B cell (primary cell): ENCODE data around the gene ZDHHC19. TPM values are rescaled to one million over a fixed set of nuclear protein-coding genes. Genes with fewer than 3 reads are reported as not detected.

Experiments used
- ATAC-seq: fragments of 200-7000 bp; cut with Tn5 transposase; one replicate; pipeline ENCODE4 v1.10.0; 2021; ENCODE audit warnings: low read depth, mild to moderate bottlenecking, moderate number of reproducible peaks, moderate library complexity
- CTCF ChIA-PET: fragments of 350-600 bp; sonication (Branson Sonifier 250); formaldehyde crosslinking; loops from one replicate; lab custom pipeline; 2021; ENCODE audit warnings: antibody characterized with exemption, inconsistent platforms; lab: Charles Lee
- POLR2A ChIA-PET: fragments of 350-600 bp; sonication (Branson Sonifier 250); formaldehyde crosslinking; loops from one replicate; lab custom pipeline; 2021; ENCODE audit warnings: antibody characterized with exemption; lab: Charles Lee
- DNase-seq: peaks from one replicate; pipeline ENCODE4 v3.0.0; 2013
- H2AFZ ChIP-seq: 2 replicates; pipeline ENCODE4 v1.6.1; 2012; ENCODE audit warnings: mild to moderate bottlenecking, low read depth, low read length; ENCODE audit not compliant: insufficient read depth, poor library complexity, severe bottlenecking
- H3K27ac ChIP-seq, 2 donors: 1 replicate in 1 of 2; 2 replicates in 1 of 2; pipeline ENCODE4 v1.5.1; 2012 to 2013; ENCODE audit warnings: low read length in 2 of 2, mild to moderate bottlenecking in 2 of 2, moderate library complexity in 1 of 2
- H3K27me3 ChIP-seq, 4 experiments: fragments of 200-600 bp in 1 of 4; sonication (generic) in 1 of 4; replicated peaks in 1 of 4; 1 replicate in 2 of 4; 2 replicates in 2 of 4; pipeline versions ENCODE4 v1.6.1 to v1.7.0; 2013 to 2016; ENCODE audit warnings: low read length in 3 of 4, mild to moderate bottlenecking in 2 of 4, mixed read lengths in 1 of 4, moderate library complexity in 1 of 4; ENCODE audit not compliant: insufficient read depth in 4 of 4, control insufficient read depth in 3 of 4; ENCODE audit errors: control extremely low read depth in 1 of 4
- H3K36me3 ChIP-seq, 2 experiments: replicated peaks in 1 of 2; 1 replicate in 1 of 2; 2 replicates in 1 of 2; pipeline versions ENCODE4 v1.6.1 to v1.7.1; 2013; ENCODE audit warnings: low read length in 1 of 2; ENCODE audit not compliant: insufficient read depth in 2 of 2, control insufficient read depth in 1 of 2; ENCODE audit errors: control extremely low read depth in 1 of 2, extremely low read depth in 1 of 2
- H3K4me1 ChIP-seq, 2 donors: fragments of 200-600 bp in 1 of 2; sonication (generic) in 1 of 2; 1 replicate in 1 of 2; 2 replicates in 1 of 2; pipeline versions ENCODE4 v1.5.1 to v1.6.1; 2013 to 2017; ENCODE audit warnings: low read length in 2 of 2; ENCODE audit not compliant: control insufficient read depth in 2 of 2, insufficient read depth in 2 of 2
- H3K4me2 ChIP-seq: replicated peaks from 2 replicates; pipeline ENCODE3; 2012; ENCODE audit warnings: mild to moderate bottlenecking, low read depth, low read length; ENCODE audit not compliant: poor library complexity, severe bottlenecking
- H3K4me3 ChIP-seq, 5 experiments: fragments of 200-600 bp in 1 of 5; sonication (generic) in 1 of 5; 1 replicate in 3 of 5; 2 replicates in 2 of 5; pipeline versions ENCODE4 v1.5.1 to v1.7.0; 2011 to 2016; ENCODE audit warnings: low read length in 4 of 5, mild to moderate bottlenecking in 4 of 5, low read depth in 2 of 5, control low read depth in 1 of 5, moderate library complexity in 1 of 5; ENCODE audit not compliant: insufficient read depth in 1 of 5; ENCODE audit errors: control extremely low read depth in 1 of 5, extremely low read depth in 1 of 5
- H3K79me2 ChIP-seq: fragments of 200-600 bp; sonication (generic); one replicate; pipeline ENCODE4 v1.6.0; 2016; ENCODE audit warnings: low read length; ENCODE audit not compliant: control insufficient read depth, insufficient read depth
- H3K9ac ChIP-seq: fragments of 200-600 bp; sonication (generic); 2 replicates; pipeline ENCODE4 v1.6.1; 2017; ENCODE audit warnings: mild to moderate bottlenecking, low read length, moderate library complexity
- H3K9me3 ChIP-seq, 3 donors: one replicate each; pipeline versions ENCODE4 v1.6.1 to v1.7.1; 2013; ENCODE audit warnings: low read length in 2 of 3; ENCODE audit not compliant: control insufficient read depth in 2 of 3, insufficient read depth in 1 of 3; ENCODE audit errors: control extremely low read depth in 1 of 3
- H4K20me1 ChIP-seq: 2 replicates; pipeline ENCODE4 v1.6.0; 2012; ENCODE audit warnings: mild to moderate bottlenecking, low read length; ENCODE audit not compliant: insufficient read depth, control insufficient read depth, poor library complexity, severe bottlenecking
- H3K27ac Mint-ChIP-seq: one replicate; pipeline ENCODE4 v1.8.0; 2021; ENCODE audit warnings: mixed read lengths
- H3K27me3 Mint-ChIP-seq: one replicate; pipeline ENCODE4 v1.8.0; 2021; ENCODE audit warnings: mixed read lengths
- H3K4me1 Mint-ChIP-seq: one replicate; pipeline ENCODE4 v1.8.0; 2021; ENCODE audit warnings: mixed read lengths
- H3K4me3 Mint-ChIP-seq: one replicate; pipeline ENCODE4 v1.8.0; 2021; ENCODE audit warnings: mixed read lengths
- H3K9me3 Mint-ChIP-seq: one replicate; pipeline ENCODE4 v1.8.0; 2022; ENCODE audit warnings: mixed read lengths; ENCODE audit not compliant: insufficient read depth
- EZH2 ChIP-seq: IDR thresholded peaks from 2 replicates; pipeline ENCODE4 v1.6.1; 2012; ENCODE audit warnings: borderline replicate concordance, low read depth, mild to moderate bottlenecking, moderate library complexity, low read length; ENCODE audit not compliant: insufficient read depth, poor library complexity, severe bottlenecking
- WGBS: methylation state at CpG from one replicate; pipeline ENCODE4 v1.1.5; 2013; ENCODE audit warnings: missing lambda C conversion rate; ENCODE audit not compliant: insufficient coverage; 5-methylcytosine and 5-hydroxymethylcytosine counted together
- intact Hi-C: fragments of 100-400 bp; cut with micrococcal nuclease; formaldehyde crosslinking; loops from one replicate; pipeline ENCODE4 v1.10.0; 2022
- polyA plus RNA-seq: library from polyadenylated mRNA; depleted of rRNA; stranded (reverse); fragments of >200 nt; gene quantifications from 2 replicates; pipeline ENCODE4 v1.2.3, GENCODE V29; 2012
- total RNA-seq, 2 donors: library from RNA; stranded (reverse); fragments of 120-200 nt in 1 of 2; gene quantifications; 1 replicate in 1 of 2; 2 replicates in 1 of 2; pipeline versions ENCODE4 v1.2.3 to v1.2.4, GENCODE V29; 2013 to 2022
- TF ChIP-seq, protein P1 (sequence below): fragments of 200-600 bp; IDR thresholded peaks from one replicate; pipeline ENCODE4 v1.8.0; 2022; ENCODE audit warnings: antibody characterized with exemption, mild to moderate bottlenecking

Gene ZDHHC19
- total and polyA plus RNA-seq, 2 donors (not counting 1 experiment from before 2014, with no cell fraction given), result 0.91 to 6.0 TPM

DNA sequence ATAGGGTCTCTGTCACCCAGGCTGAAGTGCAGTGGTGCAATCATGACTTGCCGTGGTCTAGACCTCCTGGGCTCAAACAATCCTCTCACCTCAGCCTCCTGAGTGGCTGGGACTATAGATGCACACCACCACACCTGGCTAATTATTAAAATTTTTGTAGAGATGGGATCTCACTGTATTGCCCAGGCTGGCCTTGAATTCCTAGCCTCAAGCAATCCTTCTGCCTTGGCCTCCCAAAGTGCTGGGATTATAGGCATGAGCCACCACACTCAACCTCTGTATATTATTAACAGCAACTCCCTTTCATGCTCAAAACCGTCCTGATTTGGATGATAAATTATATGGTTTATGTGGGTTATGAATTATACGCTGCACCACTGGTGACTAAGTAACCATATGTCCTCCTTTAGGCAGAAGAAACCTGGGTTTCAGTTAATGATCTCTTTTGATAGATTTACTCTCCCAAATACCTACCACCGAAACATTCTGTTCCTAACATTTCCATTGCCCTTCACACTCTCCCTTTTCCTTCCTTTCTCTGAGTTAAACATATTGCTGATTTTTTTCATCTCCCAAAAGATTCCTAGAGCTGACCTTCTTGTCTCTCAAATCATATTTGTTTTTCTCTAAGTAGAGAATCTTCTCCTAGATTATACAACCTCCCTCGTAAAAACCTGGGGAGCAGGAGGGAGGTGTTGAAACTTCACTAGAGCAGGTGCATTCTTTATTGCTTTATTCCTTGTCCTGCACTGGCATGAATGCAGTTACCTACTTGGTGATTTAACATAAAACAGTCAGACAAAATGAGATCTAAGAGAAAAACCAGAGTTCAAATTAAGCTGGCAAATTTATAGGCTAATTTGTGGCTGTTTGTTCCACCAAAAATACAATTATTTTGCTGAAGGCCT, 43.4 kb upstream of the ZDHHC19 start:
- Histone ChIP-seq H3K4me1 (no peaks in the 10 kb centered on the region), H3K4me3 (no peak overlapping the region), H3K27me3 (no peaks in the 10 kb centered on the region), H3K36me3 (peaks cover 9 to 14% of the 10 kb centered on the region in 2 experiments), H3K9ac (no peak overlapping the region), H4K20me1 (peaks cover 4% of the 10 kb centered on the region), H3K27ac (no peak overlapping the region), H3K79me2 (peaks cover 7% of the 10 kb centered on the region), H2AFZ (no peak overlapping the region), H3K9me3 (peaks cover 0 to 4% (median 0%) of the 10 kb centered on the region in 3 donors), H3K4me2 (no peak overlapping the region)
- Mint-ChIP-seq H3K27me3 (no peaks in the 10 kb centered on the region), H3K4me3 (no peak overlapping the region), H3K27ac (no peak overlapping the region), H3K4me1 (peaks cover 8% of the 10 kb centered on the region), H3K9me3 (no peaks in the 10 kb centered on the region)
- DNase-seq, result no peak
- ATAC-seq, result no peak
- TF ChIP-seq, protein P1, sequence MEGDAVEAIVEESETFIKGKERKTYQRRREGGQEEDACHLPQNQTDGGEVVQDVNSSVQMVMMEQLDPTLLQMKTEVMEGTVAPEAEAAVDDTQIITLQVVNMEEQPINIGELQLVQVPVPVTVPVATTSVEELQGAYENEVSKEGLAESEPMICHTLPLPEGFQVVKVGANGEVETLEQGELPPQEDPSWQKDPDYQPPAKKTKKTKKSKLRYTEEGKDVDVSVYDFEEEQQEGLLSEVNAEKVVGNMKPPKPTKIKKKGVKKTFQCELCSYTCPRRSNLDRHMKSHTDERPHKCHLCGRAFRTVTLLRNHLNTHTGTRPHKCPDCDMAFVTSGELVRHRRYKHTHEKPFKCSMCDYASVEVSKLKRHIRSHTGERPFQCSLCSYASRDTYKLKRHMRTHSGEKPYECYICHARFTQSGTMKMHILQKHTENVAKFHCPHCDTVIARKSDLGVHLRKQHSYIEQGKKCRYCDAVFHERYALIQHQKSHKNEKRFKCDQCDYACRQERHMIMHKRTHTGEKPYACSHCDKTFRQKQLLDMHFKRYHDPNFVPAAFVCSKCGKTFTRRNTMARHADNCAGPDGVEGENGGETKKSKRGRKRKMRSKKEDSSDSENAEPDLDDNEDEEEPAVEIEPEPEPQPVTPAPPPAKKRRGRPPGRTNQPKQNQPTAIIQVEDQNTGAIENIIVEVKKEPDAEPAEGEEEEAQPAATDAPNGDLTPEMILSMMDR, result no peak
- no peak for TF ChIP-seq EZH2
- ChIA-PET CTCF (interaction anchor here (0.7 to 2.0 kb wide), 10 partner anchors 64 to 350 kb away, joined by 3 to 9 read pairs (median 4); no protein-coding TSS in a partner anchor), POLR2A (no interaction called here)
- no CpG with 5 or more reads among the region's 5 CpGs for WGBS
- intact Hi-C loops, result loop anchor here (5.0 to 10.0 kb wide), 4 partner anchors 63 to 430 kb away; partner anchors contain the start of gene DYNLT2B
